Hippocampal formation (tissue), 2 donors: ENCODE measurements around the gene MAGT1.
"Not testable (repeated sequence)": the region's sequence is repeated elsewhere in the genome, so short reads cannot be mapped to it uniquely, and the experiment has no call there.

Experiments
- DNase-seq, 2 donors: peaks; one replicate each; lab custom pipeline; 2025; lab: John Stamatoyannopoulos, UW

The MAGT1 gene

DNA sequence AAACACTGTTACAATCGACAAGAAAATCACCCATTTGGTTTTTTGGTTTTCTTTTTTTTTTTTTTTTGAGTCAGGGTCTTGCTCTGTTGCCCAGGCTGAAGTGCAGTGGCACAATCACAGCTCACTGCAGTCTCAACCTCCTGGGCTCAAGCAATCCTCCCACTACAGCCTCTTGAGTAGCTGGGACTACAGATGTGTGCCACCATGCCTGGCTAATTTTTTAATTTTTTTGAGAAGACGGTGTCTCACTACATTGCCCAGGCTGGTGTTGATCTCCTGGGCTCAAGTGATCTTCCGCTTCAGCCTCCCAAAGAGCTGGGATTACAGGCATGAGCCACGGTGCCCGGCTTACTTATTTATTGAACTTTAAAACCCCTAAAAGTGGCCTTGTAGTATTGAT lies 63.7 kb downstream of the MAGT1 start:
- not testable (repeated sequence) for DNase-seq

DNA sequence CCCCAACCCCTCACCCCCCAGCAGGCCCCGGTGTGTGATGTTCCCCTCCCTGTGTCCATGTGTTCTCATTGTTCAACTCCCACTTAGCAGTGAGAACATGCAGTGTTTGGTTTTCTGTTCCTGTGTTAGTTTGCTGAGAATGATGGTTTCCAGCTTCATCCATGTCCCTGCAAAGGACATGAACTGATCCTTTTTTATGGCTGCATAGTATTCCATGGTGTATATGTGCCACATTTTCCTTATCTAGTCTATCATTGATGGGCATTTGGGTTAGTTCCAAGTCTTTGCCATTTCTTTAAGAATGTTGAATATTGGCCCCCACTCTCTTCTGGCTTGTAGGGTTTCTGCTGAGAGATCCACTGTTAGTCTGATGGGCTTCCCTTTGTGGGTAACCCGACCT lies 73.2 kb downstream of the MAGT1 start:
- DNase-seq, result not testable (repeated sequence)

DNA sequence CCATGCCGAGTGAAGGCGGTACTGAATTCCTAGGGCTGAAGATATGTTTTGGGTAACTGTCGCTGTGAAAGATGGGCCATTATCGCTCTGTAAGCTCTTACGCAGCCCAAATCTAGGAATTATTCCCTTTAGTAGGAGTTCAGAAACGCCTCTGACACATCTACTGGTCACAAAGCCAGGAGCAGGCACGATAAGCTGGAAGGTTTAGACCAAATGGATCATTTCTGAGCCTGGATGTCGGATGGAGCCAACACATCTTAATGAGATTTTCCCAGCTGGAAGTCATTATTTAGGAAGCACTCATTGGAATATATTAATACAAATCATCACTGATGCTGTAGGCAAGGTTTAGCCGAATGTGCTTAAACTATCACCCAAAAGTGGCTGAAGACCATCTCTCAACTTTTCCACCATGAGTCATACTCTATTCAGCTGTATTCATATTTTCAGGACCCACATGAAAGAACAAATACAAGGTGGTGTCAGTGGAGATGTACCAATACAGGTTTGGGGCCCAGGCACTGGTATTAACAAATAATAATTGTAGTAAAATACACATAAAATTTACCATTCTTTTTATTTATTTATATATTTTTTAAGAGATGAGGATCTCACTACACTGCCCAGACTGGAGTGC lies 75.0 kb downstream of the MAGT1 start:
- no peak for DNase-seq

DNA sequence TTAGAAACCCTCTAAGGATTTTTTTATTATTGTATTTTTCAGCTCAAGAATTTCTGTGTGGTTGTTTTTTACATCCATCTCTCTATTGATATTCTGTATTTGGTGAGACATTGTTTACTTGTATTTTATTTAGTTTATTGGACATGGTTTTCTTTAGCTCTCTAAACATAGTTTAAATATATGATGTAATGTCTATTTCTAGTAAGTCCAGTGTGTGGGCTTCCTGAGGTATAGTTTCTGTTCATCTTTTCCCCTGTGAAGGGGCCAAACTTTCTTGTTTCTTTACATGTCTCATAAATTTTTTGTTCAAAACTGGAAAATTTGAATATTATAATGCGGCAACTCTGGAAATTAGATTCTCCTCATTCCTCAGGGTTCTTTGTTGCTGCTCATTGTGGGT lies 81.0 kb downstream of the MAGT1 start:
- DNase-seq, result no peak

DNA sequence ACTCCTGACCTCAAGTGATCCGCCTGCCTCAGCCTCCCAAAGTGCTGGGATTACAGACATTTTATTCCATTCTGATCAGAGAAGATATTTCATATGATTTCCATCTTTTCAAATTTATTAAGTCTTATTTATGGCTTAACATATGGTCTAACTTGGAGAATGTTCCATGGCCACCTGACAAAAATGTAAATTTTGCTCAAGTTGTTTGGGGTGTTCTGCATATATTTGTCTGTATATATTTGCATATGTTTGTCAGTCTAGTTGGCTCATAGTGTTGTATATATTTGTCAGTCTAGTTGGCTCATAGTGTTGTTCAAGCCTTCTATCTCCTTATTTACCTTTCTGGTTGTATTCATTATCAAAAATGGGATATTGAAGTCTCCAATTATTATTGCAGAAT lies 93.0 kb downstream of the MAGT1 start:
- no peak for DNase-seq

GRCh38 chrX:77795124-77795523 lies 100.1 kb downstream of the MAGT1 start:
- no peak for DNase-seq

DNA sequence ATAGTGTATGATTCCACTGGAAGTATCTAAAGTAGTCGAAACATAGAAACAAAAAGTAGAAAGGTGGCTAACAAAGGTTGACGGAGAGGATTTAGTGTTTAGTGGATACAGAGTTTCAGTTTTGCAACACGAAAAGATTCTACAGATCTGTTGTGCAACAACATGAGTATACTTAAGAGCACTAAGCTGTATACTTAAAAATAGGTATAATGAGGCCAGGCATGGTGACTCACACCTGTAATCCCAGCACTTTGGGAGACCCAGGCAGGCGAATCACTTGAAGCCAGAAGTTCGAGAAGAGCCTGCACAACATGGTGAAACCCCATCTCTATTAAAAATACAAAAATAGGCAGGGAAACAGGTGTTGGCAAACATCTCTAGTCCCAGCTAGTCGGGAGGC lies 101.3 kb downstream of the MAGT1 start:
- DNase-seq, result no peak

GRCh38 chrX:77788050-77788449 lies 107.2 kb downstream of the MAGT1 start:
- DNase-seq, result no peak

DNA sequence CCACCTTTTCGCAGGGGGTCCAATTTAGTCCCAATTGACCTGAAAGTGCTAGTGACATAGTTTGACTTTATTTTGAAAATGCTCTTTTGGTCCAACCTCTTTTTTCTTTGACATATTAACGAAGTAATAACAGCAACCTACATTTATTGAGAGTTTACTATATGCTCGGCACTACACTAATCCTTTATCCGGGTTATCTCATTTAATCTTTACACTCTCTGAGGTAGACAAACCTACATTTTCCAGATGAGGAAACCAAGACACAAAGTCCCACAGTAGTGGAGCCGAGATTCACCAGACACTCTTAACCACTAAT lies 108.9 kb downstream of the MAGT1 start:
- DNase-seq, result peak in 1 of 2 donors; percentile 55

DNA sequence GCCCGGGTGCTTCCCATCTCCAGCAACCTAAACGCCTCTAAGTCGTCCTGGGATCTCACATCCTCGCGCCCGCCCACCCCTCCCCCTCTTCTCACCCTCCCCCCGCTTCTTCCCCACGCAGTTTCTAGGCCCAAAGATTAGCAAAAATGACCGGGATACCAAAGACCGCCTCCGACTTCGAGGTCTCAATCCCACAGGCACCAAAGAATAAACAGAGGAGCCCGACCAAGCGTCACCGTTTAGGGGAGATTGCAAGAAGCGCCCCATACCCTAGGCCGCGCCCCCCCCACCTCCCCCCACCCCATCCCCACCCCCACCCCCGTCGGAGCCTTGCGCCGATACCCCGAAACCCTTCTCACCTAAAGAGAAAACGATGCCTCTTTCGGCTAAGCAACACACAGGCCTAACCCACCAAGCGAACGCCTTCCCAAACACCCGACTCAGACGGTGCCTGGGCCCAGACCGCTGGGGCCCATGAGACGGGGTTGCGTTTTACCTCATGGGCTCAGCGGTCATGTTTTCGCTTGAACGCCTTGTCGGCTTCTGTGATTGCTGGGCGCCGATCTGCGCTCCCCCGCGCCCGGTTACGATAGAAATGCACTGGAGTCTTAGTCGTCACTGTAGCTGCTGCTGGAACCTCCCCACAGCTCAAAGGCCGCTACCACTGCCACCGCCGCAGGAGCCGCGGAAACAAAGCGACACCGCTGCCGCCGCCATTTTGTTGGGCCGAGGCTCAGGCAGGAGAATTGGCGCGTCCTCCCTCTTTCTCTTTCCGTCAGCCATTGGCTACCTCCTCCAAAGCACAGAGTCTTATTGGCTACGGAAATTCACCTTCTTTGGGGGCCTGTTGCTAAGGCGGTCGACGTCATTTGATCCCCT lies 109.5 kb downstream of the MAGT1 start, which contains the start of gene ATRX:
Gene ATRX (minus strand): TSS at position 731 of the 879 bp plus-strand sequence. CDS start 215 bp downstream, at position 516.
- peak; percentile 64 to 65 for DNase-seq

DNA sequence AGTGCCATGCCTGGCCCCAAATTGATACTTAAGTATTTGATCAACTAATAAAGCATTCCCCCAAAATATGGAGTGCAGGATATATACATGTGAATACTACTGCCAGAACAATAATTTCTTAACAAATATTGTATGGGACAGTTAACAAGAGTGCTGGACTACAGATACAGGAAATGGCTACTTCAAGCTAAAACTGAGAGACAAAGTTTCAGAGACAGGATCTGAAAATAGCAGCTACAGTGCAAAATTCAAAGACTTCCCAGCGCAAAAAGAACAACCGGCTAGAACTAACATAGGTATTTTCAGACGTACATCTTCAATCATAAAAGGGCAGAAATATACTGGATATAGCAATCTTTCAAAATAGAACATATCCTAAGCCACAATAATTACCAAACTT lies 115.5 kb downstream of the MAGT1 start:
- no peak for DNase-seq

GRCh38 chrX:77776659-77777058 lies 118.6 kb downstream of the MAGT1 start:
- DNase-seq, result no peak
